ENCODE measurements around the gene NAB1.
A peak's percentile ranks its signal among the peaks of the same experiment; 100 is the strongest.
"Not testable (repeated sequence)": the region's sequence is repeated elsewhere in the genome, so short reads cannot be mapped to it uniquely, and the experiment has no call there.

The NAB1 gene

GRCh38 chr2:190649035-190649797 is at the start of gene NAB1:
TSS of gene NAB1 (plus strand) at chr2:190649083. CDS start at chr2:190659177, 10,094 bp downstream.
- H3K4me1 ChIP-seq (ENCODE audit: insufficient read depth, low read length), result peaks cover 35% of the 10 kb centered on the region
- peak within 1 kb of the TSS; percentile 75 to 90 for H3K4me3 ChIP-seq (ENCODE audit: low read depth in 1 of 2, low read length in 2 of 2)
- H3K27ac ChIP-seq (ENCODE audit: low read depth, low read length), result peak within 1 kb of the TSS; percentile 94
- H3K9ac ChIP-seq (ENCODE audit: low read length), result peak within 1 kb of the TSS; percentile 44
- no peaks in the 10 kb centered on the region for H3K36me3 ChIP-seq (ENCODE audit: insufficient read depth, low read length)
- H3K27me3 ChIP-seq (ENCODE audit: control insufficient read depth in 1 of 2, insufficient read depth in 2 of 2, low read length in 2 of 2), result no peaks in the 10 kb centered on the region
- H3K9me3 ChIP-seq (ENCODE audit: low read length), result no peaks in the 10 kb centered on the region

GRCh38 chr2:190599546-190600220 is 49.2 kb upstream of the NAB1 start:
- H3K27me3 ChIP-seq (ENCODE audit: control insufficient read depth in 1 of 2, insufficient read depth in 2 of 2, low read length in 2 of 2), result no peaks in the 10 kb centered on the region
- H3K9me3 ChIP-seq (ENCODE audit: low read length), result no peaks in the 10 kb centered on the region
- H3K4me1 ChIP-seq (ENCODE audit: insufficient read depth, low read length), result no peaks in the 10 kb centered on the region
- no peak overlapping the region for H3K27ac ChIP-seq (ENCODE audit: low read depth, low read length)
- no peak overlapping the region for H3K9ac ChIP-seq (ENCODE audit: low read length)
- no peaks in the 10 kb centered on the region for H3K36me3 ChIP-seq (ENCODE audit: insufficient read depth, low read length)
- no peak overlapping the region for H3K4me3 ChIP-seq (ENCODE audit: low read depth in 1 of 2, low read length in 2 of 2)

- no peak overlapping the region for H3K9ac ChIP-seq (ENCODE audit: low read length)
- H3K27ac ChIP-seq (ENCODE audit: low read depth, low read length), result no peak overlapping the region
- no peaks in the 10 kb centered on the region for H3K9me3 ChIP-seq (ENCODE audit: low read length)
- H3K4me3 ChIP-seq (ENCODE audit: low read depth in 1 of 2, low read length in 2 of 2), result no peak overlapping the region
- H3K36me3 ChIP-seq (ENCODE audit: insufficient read depth, low read length), result no peaks in the 10 kb centered on the region
- no peaks in the 10 kb centered on the region for H3K4me1 ChIP-seq (ENCODE audit: insufficient read depth, low read length)
- H3K27me3 ChIP-seq (ENCODE audit: control insufficient read depth in 1 of 2, insufficient read depth in 2 of 2, low read length in 2 of 2), result no peaks in the 10 kb centered on the region
Observed at GRCh38 chr2:190600293-190601103, 48.4 kb upstream of the NAB1 start.

- no peaks in the 10 kb centered on the region for H3K27me3 ChIP-seq (ENCODE audit: control insufficient read depth in 1 of 2, insufficient read depth in 2 of 2, low read length in 2 of 2)
- H3K27ac ChIP-seq (ENCODE audit: low read depth, low read length), result no peak overlapping the region
- no peaks in the 10 kb centered on the region for H3K4me1 ChIP-seq (ENCODE audit: insufficient read depth, low read length)
- no peak overlapping the region for H3K4me3 ChIP-seq (ENCODE audit: low read depth in 1 of 2, low read length in 2 of 2)
- no peak overlapping the region for H3K9ac ChIP-seq (ENCODE audit: low read length)
- H3K9me3 ChIP-seq (ENCODE audit: low read length), result no peaks in the 10 kb centered on the region
- no peaks in the 10 kb centered on the region for H3K36me3 ChIP-seq (ENCODE audit: insufficient read depth, low read length)
Observed at GRCh38 chr2:190603374-190603773, 45.5 kb upstream of the NAB1 start.

GRCh38 chr2:190607014-190607597 is 41.8 kb upstream of the NAB1 start:
- H3K4me1 ChIP-seq (ENCODE audit: insufficient read depth, low read length), result no peaks in the 10 kb centered on the region
- H3K27ac ChIP-seq (ENCODE audit: low read depth, low read length), result no peak overlapping the region
- no peaks in the 10 kb centered on the region for H3K27me3 ChIP-seq (ENCODE audit: control insufficient read depth in 1 of 2, insufficient read depth in 2 of 2, low read length in 2 of 2)
- H3K4me3 ChIP-seq (ENCODE audit: low read depth in 1 of 2, low read length in 2 of 2), result no peak overlapping the region
- no peaks in the 10 kb centered on the region for H3K9me3 ChIP-seq (ENCODE audit: low read length)
- H3K9ac ChIP-seq (ENCODE audit: low read length), result no peak overlapping the region
- H3K36me3 ChIP-seq (ENCODE audit: insufficient read depth, low read length), result no peaks in the 10 kb centered on the region

- H3K9me3 ChIP-seq (ENCODE audit: low read length), result no peaks in the 10 kb centered on the region
- no peak overlapping the region for H3K9ac ChIP-seq (ENCODE audit: low read length)
- H3K4me3 ChIP-seq (ENCODE audit: low read depth in 1 of 2, low read length in 2 of 2), result no peak overlapping the region
- H3K36me3 ChIP-seq (ENCODE audit: insufficient read depth, low read length), result no peaks in the 10 kb centered on the region
- H3K27me3 ChIP-seq (ENCODE audit: control insufficient read depth in 1 of 2, insufficient read depth in 2 of 2, low read length in 2 of 2), result no peaks in the 10 kb centered on the region
- H3K27ac ChIP-seq (ENCODE audit: low read depth, low read length), result no peak overlapping the region
- H3K4me1 ChIP-seq (ENCODE audit: insufficient read depth, low read length), result no peaks in the 10 kb centered on the region
Observed at GRCh38 chr2:190607657-190608357, 41.1 kb upstream of the NAB1 start.

GRCh38 chr2:190608863-190609262 is 40.0 kb upstream of the NAB1 start:
- H3K27ac ChIP-seq (ENCODE audit: low read depth, low read length); H3K4me3 ChIP-seq (ENCODE audit: low read depth in 1 of 2, low read length in 2 of 2); H3K27me3 ChIP-seq (ENCODE audit: control insufficient read depth in 1 of 2, insufficient read depth in 2 of 2, low read length in 2 of 2); H3K9me3 ChIP-seq (ENCODE audit: low read length); H3K9ac ChIP-seq (ENCODE audit: low read length); H3K36me3 ChIP-seq (ENCODE audit: insufficient read depth, low read length); H3K4me1 ChIP-seq (ENCODE audit: insufficient read depth, low read length): not testable (repeated sequence)

- not testable (repeated sequence) for H3K27ac ChIP-seq (ENCODE audit: low read depth, low read length); H3K4me3 ChIP-seq (ENCODE audit: low read depth in 1 of 2, low read length in 2 of 2); H3K36me3 ChIP-seq (ENCODE audit: insufficient read depth, low read length); H3K27me3 ChIP-seq (ENCODE audit: control insufficient read depth in 1 of 2, insufficient read depth in 2 of 2, low read length in 2 of 2); H3K9me3 ChIP-seq (ENCODE audit: low read length); H3K4me1 ChIP-seq (ENCODE audit: insufficient read depth, low read length); H3K9ac ChIP-seq (ENCODE audit: low read length)
Observed at GRCh38 chr2:190609397-190609796, 39.5 kb upstream of the NAB1 start.

- H3K27ac ChIP-seq (ENCODE audit: low read depth, low read length); H3K9me3 ChIP-seq (ENCODE audit: low read length); H3K9ac ChIP-seq (ENCODE audit: low read length); H3K4me1 ChIP-seq (ENCODE audit: insufficient read depth, low read length); H3K4me3 ChIP-seq (ENCODE audit: low read depth in 1 of 2, low read length in 2 of 2); H3K36me3 ChIP-seq (ENCODE audit: insufficient read depth, low read length); H3K27me3 ChIP-seq (ENCODE audit: control insufficient read depth in 1 of 2, insufficient read depth in 2 of 2, low read length in 2 of 2): not testable (repeated sequence)
Observed at GRCh38 chr2:190610528-190610927, 38.4 kb upstream of the NAB1 start.

GRCh38 chr2:190615555-190616200 is 33.2 kb upstream of the NAB1 start:
- Histone ChIP-seq H3K9me3 (ENCODE audit: low read length) (no peaks in the 10 kb centered on the region), H3K9ac (ENCODE audit: low read length) (no peak overlapping the region), H3K27ac (ENCODE audit: low read depth, low read length) (no peak overlapping the region), H3K36me3 (ENCODE audit: insufficient read depth, low read length) (no peaks in the 10 kb centered on the region), H3K4me3 (ENCODE audit: low read depth in 1 of 2, low read length in 2 of 2) (no peak overlapping the region), H3K4me1 (ENCODE audit: insufficient read depth, low read length) (no peaks in the 10 kb centered on the region), H3K27me3 (ENCODE audit: control insufficient read depth in 1 of 2, insufficient read depth in 2 of 2, low read length in 2 of 2) (no peaks in the 10 kb centered on the region)
